Neural progenitor cell (in vitro differentiated cells): ENCODE measurements around the gene AP2S1. TPM values are rescaled to one million over a fixed set of nuclear protein-coding genes. Genes with fewer than 3 reads are reported as not detected.
"Not testable (repeated sequence)": the region's sequence is repeated elsewhere in the genome, so short reads cannot be mapped to it uniquely, and the experiment has no call there.

Experiments used
- DNase-seq: peaks from one replicate; pipeline ENCODE4 v3.0.0-alpha.2; 2016; ENCODE audit warnings: low spot score
- H2AFZ ChIP-seq: fragments of 200-600 bp; sonication (generic); replicated peaks from 2 replicates; pipeline ENCODE4 v1.6.1; 2016; ENCODE audit warnings: antibody characterized with exemption
- H3F3A ChIP-seq: fragments of 200-600 bp; sonication (generic); 2 replicates; pipeline ENCODE4 v1.6.1; 2016; ENCODE audit warnings: antibody characterized with exemption, low read depth
- H3K27ac ChIP-seq: fragments of 200-600 bp; sonication (generic); 2 replicates; pipeline ENCODE4 v1.5.1; 2016; ENCODE audit warnings: mild to moderate bottlenecking
- H3K27me3 ChIP-seq: fragments of 200-600 bp; sonication (generic); 2 replicates; pipeline ENCODE4 v1.6.1; 2016; ENCODE audit warnings: mild to moderate bottlenecking, moderate library complexity
- H3K36me3 ChIP-seq: fragments of 200-600 bp; sonication (generic); 2 replicates; pipeline ENCODE4 v1.5.1; 2016
- H3K4me1 ChIP-seq: fragments of 200-600 bp; sonication (generic); 2 replicates; pipeline ENCODE4 v1.6.1; 2016; ENCODE audit warnings: mixed run types
- H3K4me2 ChIP-seq: fragments of 200-600 bp; sonication (generic); 2 replicates; pipeline ENCODE4 v1.6.1; 2016
- H3K4me3 ChIP-seq: fragments of 200-600 bp; sonication (generic); 2 replicates; pipeline ENCODE4 v1.5.1; 2016
- H3K79me2 ChIP-seq: fragments of 200-600 bp; sonication (generic); 2 replicates; pipeline ENCODE4 v1.6.1; 2016; ENCODE audit warnings: low read depth
- H3K9ac ChIP-seq: fragments of 200-600 bp; sonication (generic); 2 replicates; pipeline ENCODE4 v1.6.1; 2016
- H3K9me3 ChIP-seq: fragments of 200-600 bp; sonication (generic); 2 replicates; pipeline ENCODE4 v1.5.1; 2016; ENCODE audit warnings: low read depth
- H4K20me1 ChIP-seq: fragments of 200-600 bp; sonication (generic); 2 replicates; pipeline ENCODE4 v1.6.1; 2016; ENCODE audit warnings: low read depth
- H3K27ac Mint-ChIP-seq: 3 replicates; pipeline ENCODE4 v1.8.0; 2021; ENCODE audit warnings: mixed read lengths
- H3K27me3 Mint-ChIP-seq: 2 replicates; pipeline ENCODE4 v1.8.0; 2022; ENCODE audit warnings: low read depth, mild to moderate bottlenecking, inconsistent platforms, moderate library complexity, mixed read lengths; ENCODE audit not compliant: insufficient read depth
- H3K36me3 Mint-ChIP-seq: 3 replicates; pipeline ENCODE4 v1.8.0; 2021; ENCODE audit warnings: mixed read lengths
- H3K4me1 Mint-ChIP-seq: 3 replicates; pipeline ENCODE4 v1.8.0; 2021; ENCODE audit warnings: mixed read lengths
- H3K4me3 Mint-ChIP-seq: 3 replicates; pipeline ENCODE4 v1.8.0; 2021; ENCODE audit warnings: mild to moderate bottlenecking, moderate library complexity, mixed read lengths
- H3K9me3 Mint-ChIP-seq: 3 replicates; pipeline ENCODE4 v1.8.0; 2020; ENCODE audit warnings: mixed read lengths
- EZH2 ChIP-seq: fragments of 200-600 bp; sonication (generic); IDR thresholded peaks from 2 replicates; pipeline ENCODE4 v1.6.1; 2017; ENCODE audit warnings: antibody characterized with exemption, mild to moderate bottlenecking, moderate library complexity
- EZH2phosphoT487 ChIP-seq: fragments of 200-600 bp; sonication (generic); IDR thresholded peaks from 2 replicates; pipeline ENCODE4 v1.6.1; 2017; ENCODE audit warnings: antibody characterized with exemption
- total RNA-seq: library from RNA; depleted of rRNA; stranded (reverse); fragments of >200 nt; gene quantifications from 2 replicates; pipeline ENCODE4 v1.2.3, GENCODE V29; 2015; ENCODE audit warnings: low replicate concordance
- TF ChIP-seq, protein P1 (sequence below): fragments of 200-600 bp; sonication (generic); IDR thresholded peaks from 2 replicates; pipeline ENCODE4 v1.5.1; 2017; ENCODE audit warnings: antibody characterized with exemption, mild to moderate bottlenecking

The AP2S1 gene
- total RNA-seq, 1 donor from 2014 or later = 104 TPM

DNA sequence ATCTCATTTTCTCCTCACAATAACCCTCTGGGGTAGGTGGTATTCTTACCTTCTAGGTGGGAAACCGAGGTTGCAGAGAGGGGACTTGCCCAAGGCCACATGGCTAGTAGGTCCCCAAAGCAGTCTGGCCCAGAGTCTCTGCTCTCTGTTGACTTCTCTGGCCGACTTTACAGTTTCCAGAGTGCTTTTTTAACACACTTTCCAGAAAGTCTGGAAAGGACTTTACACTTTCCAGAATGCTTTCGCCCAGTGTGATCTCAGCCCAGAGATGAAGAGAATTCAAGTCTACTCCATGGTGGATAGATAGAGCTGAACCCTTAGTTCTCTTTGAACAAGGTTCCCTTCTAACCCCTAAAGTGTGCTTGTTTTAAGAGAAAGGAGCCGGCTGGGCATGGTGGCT is 22.3 kb upstream of the AP2S1 start:
- no peak for TF ChIP-seq EZH2
- no peak for TF ChIP-seq EZH2phosphoT487
- TF ChIP-seq, protein P1, sequence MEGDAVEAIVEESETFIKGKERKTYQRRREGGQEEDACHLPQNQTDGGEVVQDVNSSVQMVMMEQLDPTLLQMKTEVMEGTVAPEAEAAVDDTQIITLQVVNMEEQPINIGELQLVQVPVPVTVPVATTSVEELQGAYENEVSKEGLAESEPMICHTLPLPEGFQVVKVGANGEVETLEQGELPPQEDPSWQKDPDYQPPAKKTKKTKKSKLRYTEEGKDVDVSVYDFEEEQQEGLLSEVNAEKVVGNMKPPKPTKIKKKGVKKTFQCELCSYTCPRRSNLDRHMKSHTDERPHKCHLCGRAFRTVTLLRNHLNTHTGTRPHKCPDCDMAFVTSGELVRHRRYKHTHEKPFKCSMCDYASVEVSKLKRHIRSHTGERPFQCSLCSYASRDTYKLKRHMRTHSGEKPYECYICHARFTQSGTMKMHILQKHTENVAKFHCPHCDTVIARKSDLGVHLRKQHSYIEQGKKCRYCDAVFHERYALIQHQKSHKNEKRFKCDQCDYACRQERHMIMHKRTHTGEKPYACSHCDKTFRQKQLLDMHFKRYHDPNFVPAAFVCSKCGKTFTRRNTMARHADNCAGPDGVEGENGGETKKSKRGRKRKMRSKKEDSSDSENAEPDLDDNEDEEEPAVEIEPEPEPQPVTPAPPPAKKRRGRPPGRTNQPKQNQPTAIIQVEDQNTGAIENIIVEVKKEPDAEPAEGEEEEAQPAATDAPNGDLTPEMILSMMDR = no peak
- no peak overlapping the region for H3K9ac ChIP-seq
- H3K4me1 ChIP-seq = no peaks in the 10 kb centered on the region
- Mint-ChIP-seq H3K4me3 (no peak overlapping the region), H3K27me3 (no peaks in the 10 kb centered on the region), H3K27ac (no peak overlapping the region), H3K9me3 (no peaks in the 10 kb centered on the region), H3K4me1 (peaks cover 7% of the 10 kb centered on the region), H3K36me3 (peaks cover 13% of the 10 kb centered on the region)
- peaks cover 100% of the 10 kb centered on the region for H3K79me2 ChIP-seq
- no peak overlapping the region for H3K4me2 ChIP-seq
- no peaks in the 10 kb centered on the region for H3F3A ChIP-seq
- H3K27ac ChIP-seq = peak overlapping the region; percentile 37
- H3K27me3 ChIP-seq = no peaks in the 10 kb centered on the region
- no peak for DNase-seq
- peaks cover 45% of the 10 kb centered on the region for H4K20me1 ChIP-seq
- no peaks in the 10 kb centered on the region for H3K9me3 ChIP-seq
- no peak overlapping the region for H2AFZ ChIP-seq
- no peaks in the 10 kb centered on the region for H3K36me3 ChIP-seq
- H3K4me3 ChIP-seq = no peak overlapping the region

DNA sequence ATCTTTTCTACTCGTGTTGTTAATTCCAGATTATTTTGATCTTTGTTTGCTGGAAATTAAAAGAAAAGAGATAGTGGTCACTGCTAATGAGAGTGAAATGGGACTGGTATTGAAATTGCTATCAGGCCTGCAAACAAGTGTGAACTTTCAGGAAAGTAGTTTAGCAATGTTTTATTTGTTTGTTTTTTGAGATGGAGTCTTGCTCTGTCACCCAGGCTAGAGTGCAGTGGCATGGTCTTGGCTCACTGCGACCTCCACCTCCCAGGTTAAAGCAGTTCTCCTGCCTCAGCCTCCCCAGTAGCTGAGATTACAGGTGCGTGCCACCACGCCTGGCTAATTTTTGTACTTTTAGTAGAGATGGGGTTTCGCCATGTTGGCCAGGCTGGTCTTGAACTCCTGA is 20.5 kb upstream of the AP2S1 start:
- not testable (repeated sequence) for H3K36me3 ChIP-seq, H3K4me1 ChIP-seq, H3K4me3 Mint-ChIP-seq, DNase-seq, H2AFZ ChIP-seq, H3K27ac Mint-ChIP-seq, H3F3A ChIP-seq, H3K27me3 Mint-ChIP-seq, H3K4me2 ChIP-seq, H3K27me3 ChIP-seq, H3K4me3 ChIP-seq, H3K9me3 ChIP-seq, H3K9ac ChIP-seq, H3K27ac ChIP-seq, H3K9me3 Mint-ChIP-seq
- Histone ChIP-seq H3K79me2 (peaks cover 100% of the 10 kb centered on the region), H4K20me1 (peaks cover 61% of the 10 kb centered on the region)
- H3K4me1 Mint-ChIP-seq = peaks cover 18% of the 10 kb centered on the region
- peaks cover 13% of the 10 kb centered on the region for H3K36me3 Mint-ChIP-seq

DNA sequence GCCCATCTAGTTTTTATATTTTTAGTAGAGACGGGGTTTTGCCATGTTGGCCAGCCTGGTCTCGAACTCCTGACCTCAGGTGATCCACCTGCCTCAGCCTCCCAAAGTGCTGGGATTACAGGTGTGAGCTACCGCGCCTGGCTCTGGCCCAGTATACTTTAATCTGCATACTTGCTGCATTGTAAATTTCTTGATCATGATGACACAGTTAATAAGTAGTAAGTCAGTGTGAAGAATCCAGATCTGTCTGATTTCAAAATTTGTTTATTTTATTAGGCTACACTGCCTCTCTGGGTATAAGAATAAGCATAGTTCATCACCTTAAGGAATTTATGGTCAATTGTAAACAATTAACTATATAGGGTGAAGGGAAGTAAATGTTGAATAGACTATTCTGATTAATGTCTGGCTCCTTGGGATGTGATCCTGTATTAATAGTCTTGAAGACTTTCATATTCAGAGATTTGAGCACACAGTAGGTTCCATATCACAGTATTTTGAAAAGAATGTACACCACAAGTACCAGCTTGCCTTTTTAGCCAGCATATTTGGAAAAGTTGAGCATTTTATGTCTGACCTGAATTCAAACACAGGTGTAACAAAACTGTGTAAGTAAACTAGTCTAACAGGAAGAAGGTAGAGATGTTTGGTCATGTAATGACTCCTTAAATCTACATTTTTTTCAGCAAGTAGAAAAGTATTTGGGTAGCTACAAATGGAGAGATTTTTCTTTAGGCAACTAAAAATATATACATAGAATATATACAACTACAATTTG is 17.6 kb upstream of the AP2S1 start:
- H3K27ac Mint-ChIP-seq = no peak overlapping the region
- H3K4me1 Mint-ChIP-seq = peaks cover 26% of the 10 kb centered on the region
- TF ChIP-seq EZH2 (no peak), EZH2phosphoT487 (no peak)
- TF ChIP-seq, protein P1 = no peak
- H3K27me3 ChIP-seq = no peaks in the 10 kb centered on the region
- peaks cover 11% of the 10 kb centered on the region for H3K36me3 Mint-ChIP-seq
- H4K20me1 ChIP-seq = peaks cover 70% of the 10 kb centered on the region
- H3K27ac ChIP-seq = no peak overlapping the region
- H3K27me3 Mint-ChIP-seq = no peaks in the 10 kb centered on the region
- H2AFZ ChIP-seq = no peak overlapping the region
- H3K4me3 ChIP-seq = no peak overlapping the region
- no peak for DNase-seq
- H3K9me3 ChIP-seq = no peaks in the 10 kb centered on the region
- H3F3A ChIP-seq = peaks cover 11% of the 10 kb centered on the region
- no peaks in the 10 kb centered on the region for H3K9me3 Mint-ChIP-seq
- no peak overlapping the region for H3K9ac ChIP-seq
- no peak overlapping the region for H3K4me3 Mint-ChIP-seq
- H3K4me1 ChIP-seq = peaks cover 29% of the 10 kb centered on the region
- H3K36me3 ChIP-seq = no peaks in the 10 kb centered on the region
- H3K79me2 ChIP-seq = peaks cover 100% of the 10 kb centered on the region
- no peak overlapping the region for H3K4me2 ChIP-seq

DNA sequence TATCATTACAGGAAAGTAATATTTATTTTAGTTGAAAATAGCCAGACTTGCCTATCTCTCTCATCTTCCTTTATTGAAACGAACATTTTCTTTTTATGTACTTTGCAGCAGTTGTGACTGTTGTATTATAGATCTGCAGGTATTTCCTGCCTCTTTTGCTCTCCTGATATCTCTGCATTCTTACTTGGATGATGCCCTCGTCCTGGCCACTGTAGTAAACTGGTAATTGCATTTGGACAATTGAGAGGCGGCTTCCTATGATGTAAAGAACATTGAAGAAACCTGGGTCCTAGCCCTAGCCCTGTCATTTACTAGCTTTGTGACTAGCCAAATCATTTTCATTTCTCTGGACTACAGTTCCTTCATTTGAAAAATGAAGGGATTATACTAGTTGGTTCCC is 16.5 kb upstream of the AP2S1 start:
- peak overlapping the region; percentile 1 for H3K27ac ChIP-seq
- no peak overlapping the region for H3K9ac ChIP-seq
- H3K79me2 ChIP-seq = peaks cover 100% of the 10 kb centered on the region
- H3K4me3 Mint-ChIP-seq = no peak overlapping the region
- no peak overlapping the region for H3K4me3 ChIP-seq
- no peaks in the 10 kb centered on the region for H3K36me3 ChIP-seq
- H3K27me3 Mint-ChIP-seq = no peaks in the 10 kb centered on the region
- H3F3A ChIP-seq = peaks cover 20% of the 10 kb centered on the region
- H3K4me1 ChIP-seq = peaks cover 38% of the 10 kb centered on the region
- peaks cover 26% of the 10 kb centered on the region for H3K4me1 Mint-ChIP-seq
- no peaks in the 10 kb centered on the region for H3K9me3 Mint-ChIP-seq
- peaks cover 73% of the 10 kb centered on the region for H4K20me1 ChIP-seq
- no peak overlapping the region for H2AFZ ChIP-seq
- no peak overlapping the region for H3K4me2 ChIP-seq
- H3K9me3 ChIP-seq = no peaks in the 10 kb centered on the region
- TF ChIP-seq, protein P1 = no peak
- no peak for TF ChIP-seq EZH2
- no peak for TF ChIP-seq EZH2phosphoT487
- peaks cover 8% of the 10 kb centered on the region for H3K36me3 Mint-ChIP-seq
- no peak for DNase-seq
- no peaks in the 10 kb centered on the region for H3K27me3 ChIP-seq
- H3K27ac Mint-ChIP-seq = no peak overlapping the region
